Osteoblast (primary cell): ENCODE measurements around the gene CLTRN. TPM values are rescaled to one million over a fixed set of nuclear protein-coding genes. Genes with fewer than 3 reads are reported as not detected.
"Not testable (repeated sequence)": the region's sequence is repeated elsewhere in the genome, so short reads cannot be mapped to it uniquely, and the experiment has no call there.

Source experiments
- DNase-seq: peaks from one replicate; pipeline ENCODE4 v3.0.0; 2011; ENCODE audit warnings: low spot score, mixed read lengths; ENCODE audit not compliant: insufficient read length; ENCODE audit errors: missing footprints
- H2AFZ ChIP-seq: 2 replicates; pipeline ENCODE4 v1.6.0; 2011; ENCODE audit warnings: mild to moderate bottlenecking, low read length
- H3K27ac ChIP-seq: 2 replicates; pipeline ENCODE4 v1.5.1; 2011; ENCODE audit warnings: mild to moderate bottlenecking, low read depth, low read length, moderate library complexity
- H3K27me3 ChIP-seq: 2 replicates; pipeline ENCODE4 v1.6.0; 2012; ENCODE audit warnings: mild to moderate bottlenecking, control low read depth, inconsistent platforms, low read length, moderate library complexity; ENCODE audit not compliant: insufficient read depth
- H3K36me3 ChIP-seq: 2 replicates; pipeline ENCODE4 v1.5.1; 2011; ENCODE audit warnings: mild to moderate bottlenecking, low read length, control low read depth, moderate library complexity; ENCODE audit not compliant: insufficient read depth
- H3K4me1 ChIP-seq: 2 replicates; pipeline ENCODE4 v1.5.1; 2011; ENCODE audit warnings: mild to moderate bottlenecking, low read length, control low read depth, moderate library complexity; ENCODE audit not compliant: insufficient read depth
- H3K4me2 ChIP-seq: 2 replicates; pipeline ENCODE4 v1.6.0; 2011; ENCODE audit warnings: mild to moderate bottlenecking, low read length; ENCODE audit not compliant: insufficient read depth
- H3K4me3 ChIP-seq: fragments of 200-600 bp; sonication (generic); 3 replicates; pipeline ENCODE4 v1.5.1; 2012; ENCODE audit warnings: mild to moderate bottlenecking, low read length, inconsistent platforms; ENCODE audit not compliant: insufficient read depth
- H3K79me2 ChIP-seq: 2 replicates; pipeline ENCODE4 v1.6.0; 2012; ENCODE audit warnings: mild to moderate bottlenecking, low read length, control low read depth, inconsistent platforms; ENCODE audit not compliant: insufficient read depth
- H3K9me3 ChIP-seq: 2 replicates; pipeline ENCODE4 v1.5.1; 2011; ENCODE audit warnings: low read depth, low read length, control low read depth
- H4K20me1 ChIP-seq: 2 replicates; pipeline ENCODE4 v1.6.0; 2012; ENCODE audit warnings: mild to moderate bottlenecking, low read length, control low read depth; ENCODE audit not compliant: insufficient read depth
- total RNA-seq: library from RNA; depleted of rRNA; stranded (reverse); fragments of >200 nt; gene quantifications from 2 replicates; pipeline ENCODE4 v1.2.3, GENCODE V29; 2012
- TF ChIP-seq, protein P1 (sequence below): IDR thresholded peaks from 2 replicates; pipeline ENCODE4 v1.5.1; 2011; ENCODE audit warnings: mild to moderate bottlenecking, low read depth, low read length, moderate library complexity; ENCODE audit errors: extremely low read depth

The CLTRN gene
- total RNA-seq, 1 donor = 0.36 TPM

GRCh38 chrX:15653961-15654360 lies 10.6 kb downstream of the CLTRN start:
- Histone ChIP-seq H3K27me3 (peaks cover 4% of the 10 kb centered on the region), H3K9me3 (no peaks in the 10 kb centered on the region), H3K4me2 (no peak overlapping the region), H3K27ac (no peak overlapping the region), H2AFZ (no peak overlapping the region), H3K36me3 (no peaks in the 10 kb centered on the region), H4K20me1 (no peaks in the 10 kb centered on the region), H3K79me2 (no peaks in the 10 kb centered on the region), H3K4me3 (no peak overlapping the region), H3K4me1 (no peaks in the 10 kb centered on the region)
- DNase-seq = no peak
- TF ChIP-seq, protein P1, sequence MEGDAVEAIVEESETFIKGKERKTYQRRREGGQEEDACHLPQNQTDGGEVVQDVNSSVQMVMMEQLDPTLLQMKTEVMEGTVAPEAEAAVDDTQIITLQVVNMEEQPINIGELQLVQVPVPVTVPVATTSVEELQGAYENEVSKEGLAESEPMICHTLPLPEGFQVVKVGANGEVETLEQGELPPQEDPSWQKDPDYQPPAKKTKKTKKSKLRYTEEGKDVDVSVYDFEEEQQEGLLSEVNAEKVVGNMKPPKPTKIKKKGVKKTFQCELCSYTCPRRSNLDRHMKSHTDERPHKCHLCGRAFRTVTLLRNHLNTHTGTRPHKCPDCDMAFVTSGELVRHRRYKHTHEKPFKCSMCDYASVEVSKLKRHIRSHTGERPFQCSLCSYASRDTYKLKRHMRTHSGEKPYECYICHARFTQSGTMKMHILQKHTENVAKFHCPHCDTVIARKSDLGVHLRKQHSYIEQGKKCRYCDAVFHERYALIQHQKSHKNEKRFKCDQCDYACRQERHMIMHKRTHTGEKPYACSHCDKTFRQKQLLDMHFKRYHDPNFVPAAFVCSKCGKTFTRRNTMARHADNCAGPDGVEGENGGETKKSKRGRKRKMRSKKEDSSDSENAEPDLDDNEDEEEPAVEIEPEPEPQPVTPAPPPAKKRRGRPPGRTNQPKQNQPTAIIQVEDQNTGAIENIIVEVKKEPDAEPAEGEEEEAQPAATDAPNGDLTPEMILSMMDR = no peak

- not testable (repeated sequence) for H4K20me1 ChIP-seq, H3K4me1 ChIP-seq, H3K4me2 ChIP-seq, H3K27me3 ChIP-seq, DNase-seq, H3K36me3 ChIP-seq, H3K4me3 ChIP-seq, H2AFZ ChIP-seq, H3K27ac ChIP-seq, H3K9me3 ChIP-seq, H3K79me2 ChIP-seq
Measured at GRCh38 chrX:15647510-15647909, 17.1 kb downstream of the CLTRN start.

GRCh38 chrX:15646543-15646942 lies 18.1 kb downstream of the CLTRN start:
- Histone ChIP-seq H3K4me2 (no peak overlapping the region), H2AFZ (no peak overlapping the region), H3K9me3 (no peaks in the 10 kb centered on the region), H3K4me3 (no peak overlapping the region), H3K79me2 (no peaks in the 10 kb centered on the region), H3K36me3 (no peaks in the 10 kb centered on the region), H3K27me3 (peaks cover 4% of the 10 kb centered on the region), H3K4me1 (no peaks in the 10 kb centered on the region), H4K20me1 (no peaks in the 10 kb centered on the region), H3K27ac (no peak overlapping the region)
- DNase-seq = no peak
- TF ChIP-seq, protein P1 = no peak

- Histone ChIP-seq H4K20me1 (no peaks in the 10 kb centered on the region), H3K4me3 (no peak overlapping the region), H3K79me2 (no peaks in the 10 kb centered on the region), H3K27ac (no peak overlapping the region), H3K4me1 (no peaks in the 10 kb centered on the region), H3K4me2 (no peak overlapping the region), H2AFZ (no peak overlapping the region), H3K27me3 (peaks cover 4% of the 10 kb centered on the region), H3K36me3 (no peaks in the 10 kb centered on the region), H3K9me3 (no peaks in the 10 kb centered on the region)
- DNase-seq = no peak
- TF ChIP-seq, protein P1 = no peak
Measured at GRCh38 chrX:15646031-15646430, 18.6 kb downstream of the CLTRN start.
